ENCODE data around the gene RNU1-2.
A peak's percentile ranks its signal among the peaks of the same experiment; 100 is the strongest.
"Not testable (repeated sequence)": the region's sequence is repeated elsewhere in the genome, so short reads cannot be mapped to it uniquely, and the experiment has no call there.

Gene RNU1-2

DNA sequence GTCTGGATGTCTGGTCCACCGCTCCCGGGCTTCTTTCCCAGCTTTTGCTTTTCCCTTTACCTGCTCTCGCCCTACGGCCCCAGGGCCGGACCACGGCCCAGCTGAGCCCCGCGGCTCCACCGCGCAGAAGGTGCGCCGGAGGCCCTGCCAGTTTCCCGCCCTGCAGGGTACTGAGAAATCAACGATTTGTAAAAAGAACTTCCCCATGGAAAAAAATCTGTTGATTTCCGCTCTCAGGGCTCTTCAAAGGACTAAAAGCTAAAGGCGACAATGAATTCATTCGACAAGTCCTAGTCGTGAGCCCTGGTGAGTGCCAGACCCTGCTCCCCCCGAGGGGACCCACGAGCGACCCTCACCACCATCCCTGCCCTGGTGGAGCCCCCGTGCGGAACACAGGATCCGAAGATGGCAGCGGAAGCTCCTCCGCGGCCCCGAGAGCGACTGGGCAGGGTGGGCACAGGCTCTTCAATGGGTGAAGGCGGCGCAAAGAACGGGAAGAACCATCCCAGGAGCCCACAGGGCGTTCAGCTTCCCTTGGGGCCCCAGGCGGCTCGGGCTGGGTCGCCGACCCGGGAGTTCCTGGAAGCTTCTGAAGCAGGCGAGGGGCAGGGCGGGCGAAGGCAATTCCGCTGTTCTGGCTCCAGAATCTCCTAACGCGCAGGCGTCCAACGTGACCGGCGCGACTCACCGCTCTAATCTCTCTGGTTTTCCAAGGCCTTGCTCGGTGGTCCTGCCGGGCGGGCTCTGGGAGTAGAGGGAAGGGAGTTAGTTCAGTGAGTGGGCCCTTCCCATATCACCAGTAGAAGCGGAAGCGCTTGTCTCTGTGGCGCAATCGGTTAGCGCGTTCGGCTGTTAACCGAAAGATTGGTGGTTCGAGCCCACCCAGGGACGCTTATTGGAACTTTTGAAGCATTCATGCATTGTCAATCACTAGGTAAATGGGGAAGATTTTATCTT, 6.6 kb upstream of the RNU1-2 start:
- DNase-seq (ENCODE audit: low read depth, low spot score) = peak; percentile 41

GRCh38 chr1:16890539-16891021, 5.2 kb upstream of the RNU1-2 start:
- not testable (repeated sequence) for DNase-seq (ENCODE audit: low read depth, low spot score)

DNA sequence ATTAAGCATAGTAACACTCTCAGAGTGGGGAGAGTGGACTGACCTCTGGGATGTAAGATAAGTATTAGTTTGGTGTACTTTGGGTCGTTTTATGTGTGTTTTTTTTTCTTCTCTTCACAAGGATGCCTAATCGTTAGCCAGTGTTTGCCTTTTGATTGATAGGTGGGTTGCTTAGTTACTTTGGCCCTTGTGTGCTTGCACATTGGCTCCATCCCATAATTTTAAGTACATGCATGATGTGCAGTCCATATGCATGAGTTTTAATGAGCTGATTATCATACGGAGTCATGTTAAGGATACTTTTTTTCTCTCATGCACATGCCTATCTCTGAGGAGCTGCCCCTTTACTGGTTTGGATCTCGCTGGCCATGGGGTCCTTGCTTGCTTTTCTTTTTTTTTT, 4.7 kb upstream of the RNU1-2 start:
- DNase-seq (ENCODE audit: low read depth, low spot score) = not testable (repeated sequence)

DNA sequence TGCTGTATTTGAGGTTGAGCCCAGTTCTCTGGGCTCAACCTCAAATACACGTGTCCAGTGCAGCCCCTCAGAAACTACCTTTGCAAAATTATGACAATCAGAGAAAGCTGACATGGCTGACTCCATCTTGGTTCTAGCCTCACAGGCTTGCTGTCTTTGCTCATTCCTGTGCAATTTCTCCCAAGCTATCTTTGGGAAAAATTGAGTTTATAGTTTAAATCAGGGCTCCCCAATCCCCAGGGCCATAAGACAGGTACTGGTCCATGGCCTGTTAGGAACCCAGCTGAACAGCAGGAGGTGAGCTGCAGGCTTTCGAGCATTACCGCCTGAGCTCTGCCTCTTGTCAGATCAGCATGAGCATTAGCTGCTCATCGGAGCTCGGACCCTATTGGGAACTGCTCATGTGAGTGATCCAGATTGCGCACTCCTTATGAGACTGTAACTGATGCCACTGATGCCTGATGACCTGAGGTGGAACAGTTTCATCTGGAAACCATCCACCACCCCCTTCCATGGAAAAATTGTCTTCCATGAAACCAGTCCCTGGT, 2.7 kb upstream of the RNU1-2 start:
- DNase-seq (ENCODE audit: low read depth, low spot score) = not testable (repeated sequence)

DNA sequence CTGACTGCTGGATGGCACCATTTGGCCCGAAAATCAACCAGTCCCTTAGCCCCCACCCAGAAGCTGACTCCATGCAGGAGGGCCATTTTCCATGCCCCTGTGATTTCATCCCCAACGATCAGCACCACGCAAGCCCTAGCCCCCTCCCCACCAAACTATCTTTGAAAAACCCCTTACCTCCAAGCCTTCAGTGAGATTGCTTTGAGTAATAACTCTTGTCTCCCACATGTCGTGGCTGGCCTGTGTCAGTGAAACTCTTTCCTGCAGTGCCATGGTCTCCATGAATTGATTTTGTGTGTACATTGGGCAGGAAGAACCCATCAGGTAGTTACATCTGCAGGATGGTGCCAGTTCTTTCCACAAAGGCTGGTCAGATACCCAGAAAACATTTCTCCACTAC, 2.0 kb upstream of the RNU1-2 start:
- not testable (repeated sequence) for DNase-seq (ENCODE audit: low read depth, low spot score)

- not testable (repeated sequence) for DNase-seq (ENCODE audit: low read depth, low spot score)
Observed at GRCh38 chr1:16894338-16894737, 1.4 kb upstream of the RNU1-2 start.

DNA sequence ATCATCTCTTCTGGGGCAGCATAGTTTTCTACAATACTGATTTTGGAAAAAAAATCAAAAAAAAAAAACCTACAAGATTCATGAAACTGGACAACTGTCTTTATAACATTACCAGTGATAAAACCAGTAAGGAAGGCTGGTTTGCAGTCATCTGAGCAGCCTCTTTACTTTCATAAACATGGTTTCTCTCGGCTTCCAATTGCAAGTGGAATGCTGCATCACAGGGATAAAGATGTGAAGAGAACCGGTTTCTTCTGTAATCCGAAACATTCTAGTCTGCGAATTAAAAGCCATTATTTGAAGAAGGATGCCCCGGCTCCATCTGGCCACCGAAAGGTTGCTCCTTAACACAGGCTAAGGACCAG, 565 bp upstream of the RNU1-2 start:
- not testable (repeated sequence) for DNase-seq (ENCODE audit: low read depth, low spot score)

- peak; percentile 66 for DNase-seq (ENCODE audit: low read depth, low spot score)
Observed at GRCh38 chr1:16896316-16897055, 706 bp downstream of the RNU1-2 start.

DNA sequence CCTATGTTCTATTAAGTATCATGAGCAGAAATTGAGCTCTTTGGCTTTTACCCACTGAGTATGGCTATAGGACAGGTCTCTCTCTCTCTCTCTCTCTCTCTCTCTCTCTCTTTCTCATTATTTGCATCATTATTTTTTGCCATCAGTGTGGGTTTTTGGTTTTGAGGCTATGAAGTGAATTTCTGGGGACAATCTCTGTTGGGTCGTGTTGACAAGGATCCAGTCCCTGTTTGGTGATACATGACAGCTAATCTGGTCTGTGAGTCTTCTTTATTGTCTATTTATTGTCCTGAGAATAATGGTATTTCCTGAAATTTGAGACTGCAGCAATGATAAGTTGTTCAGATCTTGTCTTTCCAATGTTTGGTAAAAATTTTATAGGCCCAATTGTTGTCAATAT, 1.9 kb downstream of the RNU1-2 start:
- not testable (repeated sequence) for DNase-seq (ENCODE audit: low read depth, low spot score)

- DNase-seq (ENCODE audit: low read depth, low spot score) = not testable (repeated sequence)
Observed at GRCh38 chr1:16898298-16898697, 2.5 kb downstream of the RNU1-2 start.

- not testable (repeated sequence) for DNase-seq (ENCODE audit: low read depth, low spot score)
Observed at GRCh38 chr1:16899020-16899419, 3.2 kb downstream of the RNU1-2 start.

GRCh38 chr1:16900751-16901150, 5.0 kb downstream of the RNU1-2 start:
- no peak for DNase-seq (ENCODE audit: low read depth, low spot score)

- not testable (repeated sequence) for DNase-seq (ENCODE audit: low read depth, low spot score)
Observed at GRCh38 chr1:16901371-16901770, 5.6 kb downstream of the RNU1-2 start.

DNA sequence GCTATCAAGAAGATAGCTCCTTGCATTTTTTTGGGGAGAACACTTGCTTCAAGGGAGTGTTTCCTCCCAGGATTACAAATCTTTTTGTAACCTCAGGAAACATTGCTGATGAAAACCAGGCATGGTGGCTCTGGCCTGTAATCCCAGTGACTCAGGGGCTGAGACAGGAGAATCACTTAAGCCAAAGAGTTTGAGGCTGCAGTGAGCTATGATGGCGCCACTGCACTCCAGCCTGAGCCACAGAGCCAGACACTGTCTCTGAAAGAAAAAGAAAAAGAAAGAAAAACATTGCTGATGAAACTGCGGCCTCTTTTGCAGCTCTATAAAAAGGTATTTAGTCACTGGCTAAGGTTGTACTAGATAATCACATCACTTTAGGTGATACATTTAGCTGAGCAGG, 7.3 kb downstream of the RNU1-2 start:
- no peak for DNase-seq (ENCODE audit: low read depth, low spot score)

GRCh38 chr1:16903458-16903796, 7.6 kb downstream of the RNU1-2 start:
- no peak for DNase-seq (ENCODE audit: low read depth, low spot score)

GRCh38 chr1:16904560-16905109, 8.9 kb downstream of the RNU1-2 start:
- DNase-seq (ENCODE audit: low read depth, low spot score) = peak; percentile 100

DNA sequence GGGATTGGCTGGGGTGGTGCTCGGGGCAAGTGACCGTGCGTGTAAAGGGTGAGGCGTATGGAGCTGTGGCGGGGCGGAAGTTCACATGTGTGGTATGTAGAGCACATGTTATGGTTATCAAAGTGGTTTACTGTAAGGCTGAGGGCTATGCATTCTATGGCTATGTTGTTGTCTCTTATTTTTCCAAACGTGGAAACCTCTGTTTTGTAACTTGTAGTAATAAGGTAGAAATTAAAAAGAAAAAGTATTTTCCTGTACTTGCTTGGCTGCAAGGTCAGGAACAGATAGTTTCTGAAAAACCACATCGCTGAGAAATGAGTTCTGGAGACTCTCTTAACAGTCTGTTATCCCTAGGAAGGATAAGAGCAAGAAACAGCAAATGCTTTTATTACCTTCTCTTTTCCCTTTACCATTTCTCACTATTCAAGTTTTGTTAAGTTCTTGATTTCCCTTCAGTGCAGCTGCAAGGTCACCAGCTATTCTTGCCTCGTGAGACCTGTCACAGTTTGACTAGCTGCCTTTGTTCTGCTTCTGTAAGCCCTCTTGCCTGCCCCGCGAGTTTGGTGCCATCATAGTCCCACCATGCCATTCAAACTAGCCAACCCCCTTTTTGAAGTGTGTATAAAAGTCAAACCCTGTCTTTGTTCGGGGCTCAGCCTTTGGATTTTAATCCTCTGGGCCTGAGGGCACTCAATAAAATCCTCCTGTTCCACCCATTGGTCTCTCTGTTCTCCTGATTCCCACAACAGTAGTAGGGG, 9.5 kb downstream of the RNU1-2 start:
- no peak for DNase-seq (ENCODE audit: low read depth, low spot score)

GRCh38 chr1:16905868-16906702, 10.3 kb downstream of the RNU1-2 start:
- DNase-seq (ENCODE audit: low read depth, low spot score) = no peak

GRCh38 chr1:16906873-16907272, 11.1 kb downstream of the RNU1-2 start:
- DNase-seq (ENCODE audit: low read depth, low spot score) = no peak
